COLO668 (cell line): Measurements from ENCODE around the gene DEFB108B.
A peak's percentile ranks its signal among the peaks of the same experiment; 100 is the strongest.
"Not testable (repeated sequence)": the region's sequence is repeated elsewhere in the genome, so short reads cannot be mapped to it uniquely, and the experiment has no call there.

Experiments used
- DNase-seq: peaks from one replicate; lab custom pipeline; 2025; ENCODE audit not compliant: unreplicated experiment; lab: John Stamatoyannopoulos, UW

The DEFB108B gene, protein sequence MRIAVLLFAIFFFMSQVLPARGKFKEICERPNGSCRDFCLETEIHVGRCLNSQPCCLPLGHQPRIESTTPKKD

DNA sequence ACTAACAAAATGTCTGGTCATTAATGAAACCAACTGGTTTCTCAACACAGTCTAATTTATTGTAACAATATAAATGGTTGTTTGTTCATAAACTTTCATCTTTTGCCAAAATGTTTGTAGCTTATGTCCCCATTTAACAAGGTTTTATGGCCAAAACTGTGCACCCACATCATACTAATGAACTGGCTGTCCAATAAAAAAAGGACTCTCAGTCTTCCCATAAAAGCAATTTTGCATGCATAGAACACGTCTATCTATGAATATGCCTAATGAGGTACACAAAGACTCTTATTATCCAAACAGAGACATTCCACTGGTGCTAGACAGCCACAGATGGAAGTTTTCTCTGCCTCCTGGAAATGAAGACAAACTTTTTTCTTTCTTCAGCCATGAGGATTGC is at the start of gene DEFB108B:
TSS of gene DEFB108B (plus strand) at position 390 of the 400 bp plus-strand sequence. CDS start at position 390, 0 bp downstream.
- not testable (repeated sequence) for DNase-seq

DNA sequence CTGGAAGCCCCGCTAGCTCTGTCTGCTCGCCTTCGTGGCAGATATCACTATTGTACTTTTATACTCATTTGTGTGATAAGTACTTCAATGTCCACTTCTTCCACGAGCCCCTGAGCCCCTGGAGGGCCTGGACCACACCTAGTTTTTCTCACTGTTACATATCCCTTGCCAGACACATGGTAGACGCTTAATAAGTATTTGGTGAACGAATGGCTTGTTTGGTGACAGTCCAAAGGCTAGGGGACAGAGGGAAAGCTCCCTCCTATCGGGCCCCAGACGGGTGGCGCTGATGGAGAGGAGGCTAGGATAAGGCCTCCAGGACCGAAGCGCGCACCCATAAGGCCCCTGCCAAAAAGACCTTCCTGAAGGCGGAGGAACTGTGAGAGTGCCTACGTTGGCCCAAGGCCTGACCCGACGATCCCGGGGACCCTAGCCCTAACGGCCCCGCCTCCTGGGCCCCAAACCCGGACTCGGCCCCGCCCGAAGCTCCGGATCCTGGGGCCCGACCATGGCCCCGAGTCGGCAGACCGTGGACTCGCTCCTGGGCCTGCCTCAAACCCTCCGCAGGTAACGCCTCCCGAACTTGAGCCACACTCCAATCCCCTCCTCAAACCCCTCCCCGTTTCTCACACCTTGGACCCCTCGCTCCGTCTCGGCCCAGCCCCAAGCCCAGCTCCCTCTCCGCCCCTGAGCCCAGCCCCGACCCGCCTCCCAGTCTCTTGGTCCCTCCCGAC is 46.7 kb upstream of the DEFB108B start:
- not testable (repeated sequence) for DNase-seq

GRCh38 chr11:71786848-71787097 is 46.2 kb upstream of the DEFB108B start:
- DNase-seq, result not testable (repeated sequence)

DNA sequence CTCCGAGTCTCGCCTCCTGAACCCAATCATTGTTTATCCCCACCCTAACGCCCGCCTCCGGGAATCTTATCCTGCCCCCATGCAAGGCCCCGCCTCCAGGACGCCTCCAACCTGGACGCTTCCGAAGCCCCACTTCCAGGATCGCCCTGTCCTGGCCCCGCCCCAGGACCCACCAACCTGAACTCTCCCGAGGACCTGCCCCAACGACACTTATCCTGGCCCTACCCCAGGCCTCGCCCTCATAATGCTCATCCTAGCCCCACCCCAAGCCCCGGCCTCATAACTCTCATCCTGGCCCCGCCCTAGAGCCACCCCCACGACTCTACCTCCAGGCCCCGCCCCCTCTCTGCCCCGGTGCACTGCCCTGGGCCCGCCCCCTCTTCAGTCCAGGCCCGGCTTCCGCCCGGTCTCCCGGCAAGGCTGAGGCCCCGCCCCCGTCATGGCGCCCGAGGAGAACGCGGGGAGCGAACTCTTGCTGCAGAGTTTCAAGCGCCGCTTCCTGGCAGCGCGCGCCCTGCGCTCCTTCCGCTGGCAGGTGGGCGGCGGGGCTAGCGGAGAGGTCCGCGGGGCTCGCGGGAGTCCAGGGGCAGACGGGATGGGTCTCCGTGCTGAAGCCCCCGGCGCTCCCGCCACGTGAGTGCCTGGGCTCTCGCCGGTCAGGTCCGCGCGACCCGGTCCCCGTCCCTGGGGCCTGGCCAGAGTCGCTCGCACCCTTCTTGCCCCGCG is 45.7 kb upstream of the DEFB108B start:
- peak; percentile 95 for DNase-seq

DNA sequence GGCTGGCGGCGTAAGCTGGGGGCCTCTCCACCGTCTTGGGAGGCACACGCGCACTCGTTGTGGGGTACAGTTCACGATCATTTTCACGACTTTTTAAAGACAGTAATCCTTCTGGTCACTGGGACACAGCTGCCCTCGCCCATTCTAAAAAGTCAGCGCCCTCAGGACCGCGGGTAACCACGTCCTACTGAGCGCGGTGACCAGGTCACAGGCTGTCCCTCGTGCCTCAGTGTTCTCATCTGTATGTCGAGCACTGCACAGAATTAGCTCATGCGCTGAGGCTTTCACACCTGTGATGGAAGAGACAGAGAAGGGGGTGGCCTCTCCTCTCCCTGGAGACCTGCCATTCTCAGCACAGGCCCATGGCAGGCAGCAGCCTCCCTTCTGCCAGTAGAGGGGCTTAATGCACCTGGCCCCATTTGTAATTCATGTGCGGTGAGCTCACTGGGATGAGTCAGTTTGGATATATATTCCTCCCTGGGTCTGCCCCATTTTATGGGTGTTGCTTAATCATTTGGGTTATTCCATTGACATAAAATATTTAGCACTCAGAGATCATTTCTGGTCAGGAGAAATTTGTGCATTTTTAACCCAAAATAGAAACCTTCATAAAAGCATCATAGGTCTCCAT is 45.1 kb upstream of the DEFB108B start:
- peak; percentile 14 for DNase-seq

DNA sequence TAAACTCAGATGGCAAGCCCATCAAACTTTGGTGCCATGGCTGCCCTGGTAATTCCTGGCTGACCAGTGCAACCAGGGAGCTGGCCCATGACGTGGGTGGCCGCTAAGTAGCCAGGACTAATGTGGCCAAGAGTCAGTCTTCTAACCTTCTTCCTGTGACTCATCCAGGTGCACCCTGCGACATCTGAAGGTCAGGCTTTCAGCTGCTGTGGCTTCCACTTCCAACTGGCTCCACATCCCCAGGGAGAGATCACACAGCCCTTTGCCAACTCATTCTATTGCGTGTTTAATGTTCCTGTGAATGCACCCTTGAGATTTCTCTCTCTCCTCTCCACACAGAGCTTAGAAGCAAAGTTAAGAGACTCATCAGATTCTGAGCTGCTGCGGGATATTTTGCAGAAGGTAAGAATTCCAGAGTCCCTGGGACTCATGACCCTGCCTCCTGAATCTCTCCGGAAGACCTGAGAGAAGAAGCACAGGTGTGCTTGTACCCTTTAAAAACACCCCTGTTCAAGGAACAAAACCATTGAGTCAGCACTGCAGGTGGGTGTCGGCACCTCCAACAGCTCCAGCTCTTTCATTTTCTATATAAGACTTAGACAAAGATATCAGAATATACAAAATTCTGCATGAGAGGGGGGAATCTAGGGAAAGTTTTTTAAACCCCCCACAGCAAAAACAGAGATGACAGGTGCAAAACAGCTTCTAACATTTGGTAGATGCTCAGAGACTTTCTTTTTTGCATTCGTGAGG is 43.4 kb upstream of the DEFB108B start:
- not testable (repeated sequence) for DNase-seq

DNA sequence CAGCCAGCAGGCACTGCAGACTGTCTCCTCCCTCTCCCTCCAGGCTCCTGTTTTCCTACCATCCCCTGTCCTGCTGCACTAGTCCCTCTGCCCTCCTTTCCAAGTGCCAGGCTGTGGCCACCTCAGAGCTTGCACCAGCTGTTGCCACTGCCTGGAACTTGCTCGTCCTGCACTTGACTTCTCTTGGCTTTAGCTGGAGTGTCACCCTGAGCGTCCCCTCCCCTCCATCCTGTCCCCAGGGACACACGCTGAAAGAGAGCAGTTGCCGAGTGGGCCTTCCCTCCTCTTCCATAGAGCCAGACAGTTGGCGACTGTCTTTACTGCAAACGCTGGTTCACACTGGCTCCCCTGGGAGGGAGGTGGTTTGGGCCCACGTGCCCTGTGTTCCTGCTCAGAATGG is 41.9 kb upstream of the DEFB108B start:
- DNase-seq, result not testable (repeated sequence)

- DNase-seq, result not testable (repeated sequence)
These were observed 40.3 kb upstream of the DEFB108B start for GRCh38 chr11:71792621-71793235.

GRCh38 chr11:71794386-71795040 is 38.5 kb upstream of the DEFB108B start:
- not testable (repeated sequence) for DNase-seq

DNA sequence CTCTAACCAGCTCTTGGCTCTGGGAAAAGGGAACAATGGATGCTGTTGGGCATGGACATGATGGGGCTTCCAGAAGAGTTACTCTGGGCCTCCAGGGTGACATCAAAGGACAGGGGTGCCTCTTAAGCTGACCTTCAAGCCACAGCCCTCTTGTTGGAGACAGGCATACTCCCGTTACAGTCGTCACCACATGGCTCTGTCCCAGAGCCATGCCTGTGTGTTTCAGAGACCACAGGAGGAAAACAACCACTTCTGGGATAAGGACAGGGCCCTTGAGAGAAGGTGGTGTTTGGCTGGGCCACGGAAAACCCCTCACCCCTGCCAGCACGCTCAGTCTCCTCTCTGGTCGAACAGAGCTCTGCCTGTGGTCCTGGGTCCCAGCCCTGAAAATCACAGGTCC is 37.8 kb upstream of the DEFB108B start:
- DNase-seq, result not testable (repeated sequence)

DNA sequence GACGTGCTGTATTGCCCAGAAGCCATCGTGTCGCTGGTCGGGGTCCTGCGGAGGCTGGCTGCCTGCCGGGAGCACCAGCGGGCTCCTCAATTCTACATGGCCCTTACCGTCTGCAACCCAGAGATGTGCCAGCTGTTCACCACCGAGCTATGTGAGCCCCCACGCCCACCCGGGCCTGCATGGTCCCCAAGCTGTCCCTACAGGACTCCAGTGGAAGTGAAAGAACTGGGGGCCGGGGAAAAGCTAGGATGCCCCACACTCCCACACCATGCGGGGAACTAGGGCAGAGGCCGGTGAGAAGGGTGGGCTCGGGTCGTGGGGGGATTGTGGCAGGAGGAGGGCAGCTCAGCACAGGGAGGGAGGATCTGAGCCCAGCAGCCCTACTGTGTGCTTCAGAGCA is 37.0 kb upstream of the DEFB108B start:
- DNase-seq, result not testable (repeated sequence)

DNA sequence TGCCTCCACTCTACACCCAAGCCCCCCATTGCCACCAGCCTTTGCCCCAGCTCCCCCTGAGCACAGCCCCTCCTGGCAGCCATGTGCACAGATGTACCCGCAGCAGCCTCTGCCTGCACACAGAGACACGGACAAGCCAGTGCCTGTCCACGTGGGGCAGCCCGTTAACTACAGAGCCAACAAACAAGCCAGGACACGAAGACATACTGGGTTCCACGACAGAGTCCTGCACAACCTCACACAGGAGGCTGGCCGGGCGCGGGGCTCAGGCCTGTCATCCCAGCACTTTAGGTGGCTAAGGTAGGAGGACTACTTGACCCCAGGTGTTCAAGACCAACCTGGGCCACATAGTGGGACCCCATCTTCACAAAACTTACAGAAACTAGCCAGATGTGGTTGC is 36.2 kb upstream of the DEFB108B start:
- not testable (repeated sequence) for DNase-seq

GRCh38 chr11:71799556-71800128 is 33.4 kb upstream of the DEFB108B start:
- DNase-seq, result not testable (repeated sequence)

DNA sequence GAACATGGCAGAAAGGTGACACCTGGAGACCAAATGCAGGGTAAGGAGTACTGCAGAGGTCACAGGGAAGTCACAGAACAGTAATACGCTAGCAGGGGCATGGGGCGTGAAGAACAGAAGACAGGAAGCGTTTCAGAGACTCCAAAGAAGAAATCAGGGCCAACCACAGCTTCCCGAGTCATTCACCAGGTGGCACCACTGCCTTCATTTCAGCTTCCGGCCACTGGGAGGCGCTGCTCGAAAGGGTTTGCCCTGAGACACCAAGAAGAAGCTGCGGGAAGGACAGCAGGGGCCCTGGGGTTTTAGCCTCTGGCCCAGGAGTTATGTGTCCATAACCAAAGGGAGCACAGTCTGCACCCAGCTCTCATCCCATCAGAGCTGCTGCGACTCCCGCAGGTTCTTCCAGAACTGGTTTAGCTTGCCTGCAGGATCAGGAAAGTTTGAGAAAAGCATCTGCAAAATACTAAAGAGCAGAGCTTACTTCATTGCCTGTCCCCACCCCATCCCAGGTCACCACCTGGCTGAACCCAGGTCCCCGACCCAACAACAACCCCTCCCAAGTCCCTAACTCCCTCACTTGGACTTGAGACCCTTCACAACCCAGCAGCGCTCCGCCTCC is 32.6 kb upstream of the DEFB108B start:
- peak; percentile 36 for DNase-seq

- DNase-seq, result not testable (repeated sequence)
These were observed 32.0 kb upstream of the DEFB108B start for GRCh38 chr11:71801026-71801425.

DNA sequence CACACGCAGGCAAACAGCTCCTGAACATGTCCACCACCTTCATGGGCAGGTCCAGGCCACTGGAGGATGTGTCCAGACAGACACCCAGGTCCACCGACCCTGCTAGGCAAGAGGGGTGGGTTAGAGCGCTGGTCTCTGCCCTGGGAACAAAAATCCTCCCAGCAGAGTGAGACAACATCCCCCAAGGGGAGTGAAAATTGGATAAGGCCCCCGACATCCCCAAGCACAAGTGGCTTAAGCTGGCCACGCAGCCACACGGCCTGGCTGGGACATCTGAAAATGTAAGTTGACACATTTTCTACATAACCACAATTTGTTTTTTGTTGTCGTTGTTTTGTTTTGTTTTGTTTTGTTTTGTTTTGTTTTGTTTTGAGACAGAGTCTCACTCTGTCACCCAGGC is 30.1 kb upstream of the DEFB108B start:
- DNase-seq, result not testable (repeated sequence)

- not testable (repeated sequence) for DNase-seq
These were observed 28.6 kb upstream of the DEFB108B start for GRCh38 chr11:71804158-71804947.

DNA sequence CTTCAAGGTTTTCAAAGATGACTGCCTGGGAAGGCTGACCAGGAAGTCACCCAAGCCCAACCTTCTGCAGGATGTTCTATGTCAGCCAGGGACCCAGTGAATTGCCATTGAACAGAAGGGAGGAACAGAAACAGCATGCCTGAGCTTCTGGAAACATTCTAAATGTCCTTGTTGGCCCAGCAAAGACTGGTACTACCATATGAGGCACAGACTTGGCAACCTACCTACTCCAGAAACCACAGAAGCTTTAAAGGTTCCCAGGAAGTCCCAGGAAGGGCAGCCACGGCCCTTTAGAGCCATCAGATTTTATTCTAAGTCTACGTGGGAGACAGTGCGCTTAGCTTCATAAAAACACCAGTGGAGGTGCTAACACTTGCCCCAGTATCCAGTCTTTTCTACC is 20.5 kb upstream of the DEFB108B start:
- not testable (repeated sequence) for DNase-seq
